GM23338 (cell line): ENCODE measurements around the gene DHRS7C. TPM values are rescaled to one million over a fixed set of nuclear protein-coding genes. Genes with fewer than 3 reads are reported as not detected.

Source experiments
- ATAC-seq: fragments of 200-7000 bp; cut with Tn5 transposase; 3 replicates; pipeline ENCODE4 v1.9.1; 2020
- DNase-seq: peaks from one replicate; pipeline ENCODE4 v3.0.0-alpha.2; 2015; ENCODE audit warnings: low spot score
- H2AFZ ChIP-seq: fragments of 200-600 bp; sonication (generic); 2 replicates; pipeline ENCODE4 v1.8.0; 2016; ENCODE audit warnings: antibody characterized with exemption, mild to moderate bottlenecking, moderate library complexity
- H3F3A ChIP-seq: fragments of 200-600 bp; sonication (generic); replicated peaks from 2 replicates; pipeline ENCODE4 v1.8.0; 2017; ENCODE audit warnings: antibody characterized with exemption, mixed run types, low read depth
- H3K27ac ChIP-seq: fragments of 200-600 bp; sonication (generic); 2 replicates; pipeline ENCODE4 v1.6.1; 2016; ENCODE audit warnings: low read depth
- H3K27me3 ChIP-seq: fragments of 200-600 bp; sonication (generic); 2 replicates; pipeline ENCODE4 v1.8.0; 2016; ENCODE audit warnings: mild to moderate bottlenecking, mixed run types, moderate library complexity; ENCODE audit not compliant: insufficient read depth
- H3K36me3 ChIP-seq: fragments of 200-600 bp; sonication (generic); 2 replicates; pipeline ENCODE4 v1.8.0; 2016; ENCODE audit warnings: mild to moderate bottlenecking; ENCODE audit not compliant: insufficient read depth
- H3K4me1 ChIP-seq: fragments of 200-600 bp; sonication (generic); 2 replicates; pipeline ENCODE4 v1.8.0; 2016; ENCODE audit warnings: mild to moderate bottlenecking, moderate library complexity; ENCODE audit not compliant: insufficient read depth
- H3K4me2 ChIP-seq: fragments of 200-600 bp; sonication (generic); 2 replicates; pipeline ENCODE4 v1.7.1; 2017; ENCODE audit warnings: mixed run types
- H3K4me3 ChIP-seq: fragments of 200-600 bp; sonication (generic); 2 replicates; pipeline ENCODE4 v1.6.1; 2016; ENCODE audit warnings: mixed run types
- H3K79me2 ChIP-seq: fragments of 200-600 bp; sonication (generic); replicated peaks from 2 replicates; pipeline ENCODE4 v1.8.0; 2017; ENCODE audit warnings: mild to moderate bottlenecking; ENCODE audit not compliant: insufficient read depth
- H3K9me2 ChIP-seq: fragments of 200-600 bp; sonication (generic); 2 replicates; pipeline ENCODE4 v1.8.0; 2017; ENCODE audit not compliant: insufficient read depth
- H4K20me1 ChIP-seq: fragments of 200-600 bp; sonication (generic); replicated peaks from 2 replicates; pipeline ENCODE4 v1.8.0; 2017; ENCODE audit warnings: mild to moderate bottlenecking; ENCODE audit not compliant: insufficient read depth
- H3K27ac Mint-ChIP-seq: 2 replicates; pipeline ENCODE4 v1.8.0; 2020; ENCODE audit warnings: inconsistent platforms, mild to moderate bottlenecking, moderate library complexity, mixed read lengths
- H3K27me3 Mint-ChIP-seq: 3 replicates; pipeline ENCODE4 v1.8.0; 2022; ENCODE audit warnings: low read depth, mild to moderate bottlenecking, moderate library complexity, mixed read lengths, inconsistent platforms; ENCODE audit not compliant: insufficient read depth, poor library complexity
- H3K36me3 Mint-ChIP-seq: 3 replicates; pipeline ENCODE4 v1.8.0; 2021; ENCODE audit warnings: low read depth, mild to moderate bottlenecking, inconsistent platforms, moderate library complexity, mixed read lengths
- H3K4me1 Mint-ChIP-seq: 3 replicates; pipeline ENCODE4 v1.8.0; 2020; ENCODE audit warnings: mild to moderate bottlenecking, inconsistent platforms, mixed read lengths
- H3K4me3 Mint-ChIP-seq: 3 replicates; pipeline ENCODE4 v1.8.0; 2021; ENCODE audit warnings: moderate library complexity, mild to moderate bottlenecking, inconsistent platforms, mixed read lengths
- H3K9me3 Mint-ChIP-seq: 3 replicates; pipeline ENCODE4 v1.8.0; 2020; ENCODE audit warnings: moderate library complexity, mild to moderate bottlenecking, inconsistent platforms, mixed read lengths
- JUNB ChIP-seq: IDR thresholded peaks from one replicate; pipeline ENCODE4 v1.6.1; 2016; ENCODE audit warnings: antibody characterized with exemption; ENCODE audit not compliant: unreplicated experiment
- polyA plus RNA-seq: library from polyadenylated mRNA; unstranded; fragments of >200 nt; fragmentation: Nextera tagmentation; extraction: Ambion mirVana; gene quantifications from 2 replicates; pipeline ENCODE4 v1.2.1, GENCODE V29; 2016
- total RNA-seq: library from RNA; depleted of rRNA; stranded (reverse); fragments of >200 nt; shearing (Covaris generic); gene quantifications from 2 replicates; pipeline ENCODE4 v1.2.3, GENCODE V29; 2014
- TF ChIP-seq, protein P1 (sequence below): fragments of 250-450 bp; sonication (Bioruptor Pico); IDR thresholded peaks from 2 replicates; pipeline ENCODE4 v1.5.0; 2020; ENCODE audit warnings: mild to moderate bottlenecking, moderate library complexity
- TF ChIP-seq, protein P2 (sequence below), 2 experiments: fragments of 200-600 bp in 1 of 2; sonication (generic) in 1 of 2; conservative IDR thresholded peaks; 2 replicates each; pipeline versions ENCODE4 v1.5.1 to v1.6.1; 2016 to 2017; ENCODE audit warnings: antibody characterized with exemption in 2 of 2, low read depth in 2 of 2, mild to moderate bottlenecking in 2 of 2, moderate library complexity in 1 of 2

Gene DHRS7C
- total and polyA plus RNA-seq, 2 experiments from 2014 or later: not detected

DNA sequence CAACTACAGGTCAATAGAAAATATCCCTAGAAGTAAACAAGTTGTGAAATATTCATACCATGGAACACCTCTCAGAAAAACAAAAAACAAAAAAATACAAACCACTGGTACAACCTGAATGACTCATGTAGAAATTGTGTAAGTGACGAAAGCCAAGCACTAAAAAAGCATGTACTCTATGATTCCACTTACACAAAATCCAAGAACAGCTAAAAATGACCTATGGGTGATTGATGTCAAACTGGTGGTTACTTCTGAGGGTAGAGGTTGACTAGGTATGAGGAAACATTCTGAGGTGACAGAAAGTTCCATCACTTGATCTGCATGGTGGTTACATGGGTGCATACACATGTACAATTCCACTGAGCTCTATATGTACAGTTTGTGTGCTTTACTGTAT is 31.1 kb downstream of the DHRS7C start:
- H3F3A ChIP-seq: no peaks in the 10 kb centered on the region
- H3K4me3 Mint-ChIP-seq: no peak overlapping the region
- H3K36me3 Mint-ChIP-seq: no peaks in the 10 kb centered on the region
- no peak overlapping the region for H2AFZ ChIP-seq
- no peak overlapping the region for H3K4me3 ChIP-seq
- H3K27ac ChIP-seq: no peak overlapping the region
- peaks cover 2% of the 10 kb centered on the region for H3K27me3 Mint-ChIP-seq
- no peak overlapping the region for H3K27ac Mint-ChIP-seq
- H3K27me3 ChIP-seq: no peaks in the 10 kb centered on the region
- H3K9me2 ChIP-seq: no peaks in the 10 kb centered on the region
- ATAC-seq: no peak
- H3K4me1 ChIP-seq: no peaks in the 10 kb centered on the region
- no peak overlapping the region for H3K4me2 ChIP-seq
- no peaks in the 10 kb centered on the region for H3K79me2 ChIP-seq
- H3K36me3 ChIP-seq: no peaks in the 10 kb centered on the region
- H3K4me1 Mint-ChIP-seq: no peaks in the 10 kb centered on the region
- H3K9me3 Mint-ChIP-seq: no peaks in the 10 kb centered on the region
- no peak for TF ChIP-seq JUNB
- TF ChIP-seq, protein P1, sequence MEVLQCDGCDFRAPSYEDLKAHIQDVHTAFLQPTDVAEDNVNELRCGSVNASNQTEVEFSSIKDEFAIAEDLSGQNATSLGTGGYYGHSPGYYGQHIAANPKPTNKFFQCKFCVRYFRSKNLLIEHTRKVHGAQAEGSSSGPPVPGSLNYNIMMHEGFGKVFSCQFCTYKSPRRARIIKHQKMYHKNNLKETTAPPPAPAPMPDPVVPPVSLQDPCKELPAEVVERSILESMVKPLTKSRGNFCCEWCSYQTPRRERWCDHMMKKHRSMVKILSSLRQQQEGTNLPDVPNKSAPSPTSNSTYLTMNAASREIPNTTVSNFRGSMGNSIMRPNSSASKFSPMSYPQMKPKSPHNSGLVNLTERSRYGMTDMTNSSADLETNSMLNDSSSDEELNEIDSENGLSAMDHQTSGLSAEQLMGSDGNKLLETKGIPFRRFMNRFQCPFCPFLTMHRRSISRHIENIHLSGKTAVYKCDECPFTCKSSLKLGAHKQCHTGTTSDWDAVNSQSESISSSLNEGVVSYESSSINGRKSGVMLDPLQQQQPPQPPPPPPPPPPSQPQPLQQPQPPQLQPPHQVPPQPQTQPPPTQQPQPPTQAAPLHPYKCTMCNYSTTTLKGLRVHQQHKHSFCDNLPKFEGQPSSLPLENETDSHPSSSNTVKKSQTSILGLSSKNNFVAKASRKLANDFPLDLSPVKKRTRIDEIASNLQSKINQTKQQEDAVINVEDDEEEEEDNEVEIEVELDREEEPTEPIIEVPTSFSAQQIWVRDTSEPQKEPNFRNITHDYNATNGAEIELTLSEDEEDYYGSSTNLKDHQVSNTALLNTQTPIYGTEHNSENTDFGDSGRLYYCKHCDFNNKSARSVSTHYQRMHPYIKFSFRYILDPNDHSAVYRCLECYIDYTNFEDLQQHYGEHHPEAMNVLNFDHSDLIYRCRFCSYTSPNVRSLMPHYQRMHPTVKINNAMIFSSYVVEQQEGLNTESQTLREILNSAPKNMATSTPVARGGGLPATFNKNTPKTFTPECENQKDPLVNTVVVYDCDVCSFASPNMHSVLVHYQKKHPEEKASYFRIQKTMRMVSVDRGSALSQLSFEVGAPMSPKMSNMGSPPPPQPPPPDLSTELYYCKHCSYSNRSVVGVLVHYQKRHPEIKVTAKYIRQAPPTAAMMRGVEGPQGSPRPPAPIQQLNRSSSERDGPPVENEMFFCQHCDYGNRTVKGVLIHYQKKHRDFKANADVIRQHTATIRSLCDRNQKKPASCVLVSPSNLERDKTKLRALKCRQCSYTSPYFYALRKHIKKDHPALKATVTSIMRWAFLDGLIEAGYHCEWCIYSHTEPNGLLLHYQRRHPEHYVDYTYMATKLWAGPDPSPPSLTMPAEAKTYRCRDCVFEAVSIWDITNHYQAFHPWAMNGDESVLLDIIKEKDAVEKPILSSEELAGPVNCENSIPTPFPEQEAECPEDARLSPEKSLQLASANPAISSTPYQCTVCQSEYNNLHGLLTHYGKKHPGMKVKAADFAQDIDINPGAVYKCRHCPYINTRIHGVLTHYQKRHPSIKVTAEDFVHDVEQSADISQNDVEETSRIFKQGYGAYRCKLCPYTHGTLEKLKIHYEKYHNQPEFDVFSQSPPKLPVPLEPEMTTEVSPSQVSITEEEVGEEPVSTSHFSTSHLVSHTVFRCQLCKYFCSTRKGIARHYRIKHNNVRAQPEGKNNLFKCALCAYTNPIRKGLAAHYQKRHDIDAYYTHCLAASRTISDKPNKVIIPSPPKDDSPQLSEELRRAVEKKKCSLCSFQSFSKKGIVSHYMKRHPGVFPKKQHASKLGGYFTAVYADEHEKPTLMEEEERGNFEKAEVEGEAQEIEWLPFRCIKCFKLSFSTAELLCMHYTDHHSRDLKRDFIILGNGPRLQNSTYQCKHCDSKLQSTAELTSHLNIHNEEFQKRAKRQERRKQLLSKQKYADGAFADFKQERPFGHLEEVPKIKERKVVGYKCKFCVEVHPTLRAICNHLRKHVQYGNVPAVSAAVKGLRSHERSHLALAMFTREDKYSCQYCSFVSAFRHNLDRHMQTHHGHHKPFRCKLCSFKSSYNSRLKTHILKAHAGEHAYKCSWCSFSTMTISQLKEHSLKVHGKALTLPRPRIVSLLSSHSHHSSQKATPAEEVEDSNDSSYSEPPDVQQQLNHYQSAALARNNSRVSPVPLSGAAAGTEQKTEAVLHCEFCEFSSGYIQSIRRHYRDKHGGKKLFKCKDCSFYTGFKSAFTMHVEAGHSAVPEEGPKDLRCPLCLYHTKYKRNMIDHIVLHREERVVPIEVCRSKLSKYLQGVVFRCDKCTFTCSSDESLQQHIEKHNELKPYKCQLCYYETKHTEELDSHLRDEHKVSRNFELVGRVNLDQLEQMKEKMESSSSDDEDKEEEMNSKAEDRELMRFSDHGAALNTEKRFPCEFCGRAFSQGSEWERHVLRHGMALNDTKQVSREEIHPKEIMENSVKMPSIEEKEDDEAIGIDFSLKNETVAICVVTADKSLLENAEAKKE: no peak
- no peak for DNase-seq
- no peaks in the 10 kb centered on the region for H4K20me1 ChIP-seq

DNA sequence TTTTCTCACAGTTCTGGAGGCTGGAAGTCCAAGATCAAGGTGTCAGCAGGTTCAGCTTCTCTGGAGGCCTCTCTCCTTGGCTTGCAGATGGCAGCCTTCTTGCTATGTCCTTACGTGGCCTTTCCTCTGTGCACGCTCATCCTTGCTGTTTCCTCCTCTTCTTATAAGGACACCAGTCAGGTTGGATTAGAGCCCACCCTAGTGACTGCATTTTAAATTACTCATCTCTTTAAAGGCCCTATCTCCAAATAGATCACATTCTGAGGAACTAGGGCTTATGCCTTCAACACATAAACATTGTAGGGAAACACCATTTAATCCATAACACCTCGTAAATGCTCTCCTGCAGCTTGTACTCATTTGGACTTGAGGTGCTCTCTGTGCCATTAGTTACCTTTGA is 36.3 kb downstream of the DHRS7C start:
- Histone ChIP-seq H4K20me1 (no peaks in the 10 kb centered on the region), H3K4me1 (no peaks in the 10 kb centered on the region), H3K9me2 (no peaks in the 10 kb centered on the region), H3K27ac (no peak overlapping the region), H2AFZ (no peak overlapping the region), H3K4me2 (no peak overlapping the region), H3K79me2 (no peaks in the 10 kb centered on the region), H3F3A (no peaks in the 10 kb centered on the region), H3K27me3 (no peaks in the 10 kb centered on the region), H3K4me3 (no peak overlapping the region), H3K36me3 (no peaks in the 10 kb centered on the region)
- TF ChIP-seq, protein P1: no peak
- TF ChIP-seq, protein P2, sequence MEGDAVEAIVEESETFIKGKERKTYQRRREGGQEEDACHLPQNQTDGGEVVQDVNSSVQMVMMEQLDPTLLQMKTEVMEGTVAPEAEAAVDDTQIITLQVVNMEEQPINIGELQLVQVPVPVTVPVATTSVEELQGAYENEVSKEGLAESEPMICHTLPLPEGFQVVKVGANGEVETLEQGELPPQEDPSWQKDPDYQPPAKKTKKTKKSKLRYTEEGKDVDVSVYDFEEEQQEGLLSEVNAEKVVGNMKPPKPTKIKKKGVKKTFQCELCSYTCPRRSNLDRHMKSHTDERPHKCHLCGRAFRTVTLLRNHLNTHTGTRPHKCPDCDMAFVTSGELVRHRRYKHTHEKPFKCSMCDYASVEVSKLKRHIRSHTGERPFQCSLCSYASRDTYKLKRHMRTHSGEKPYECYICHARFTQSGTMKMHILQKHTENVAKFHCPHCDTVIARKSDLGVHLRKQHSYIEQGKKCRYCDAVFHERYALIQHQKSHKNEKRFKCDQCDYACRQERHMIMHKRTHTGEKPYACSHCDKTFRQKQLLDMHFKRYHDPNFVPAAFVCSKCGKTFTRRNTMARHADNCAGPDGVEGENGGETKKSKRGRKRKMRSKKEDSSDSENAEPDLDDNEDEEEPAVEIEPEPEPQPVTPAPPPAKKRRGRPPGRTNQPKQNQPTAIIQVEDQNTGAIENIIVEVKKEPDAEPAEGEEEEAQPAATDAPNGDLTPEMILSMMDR (conservative IDR thresholded peaks at IDR 0.05; ENCODE audit: low read depth in 2 of 2): peak in 1 of 2 experiments; percentile 22; a peak in 1 of 4 replicates
- DNase-seq: no peak
- no peaks in the 10 kb centered on the region for H3K36me3 Mint-ChIP-seq
- ATAC-seq: no peak
- no peaks in the 10 kb centered on the region for H3K4me1 Mint-ChIP-seq
- H3K4me3 Mint-ChIP-seq: no peak overlapping the region
- H3K27me3 Mint-ChIP-seq: no peaks in the 10 kb centered on the region
- H3K27ac Mint-ChIP-seq: no peak overlapping the region
- no peaks in the 10 kb centered on the region for H3K9me3 Mint-ChIP-seq
